Limb (tissue), 2 donors: ENCODE data around the gene SSR2.
"Not testable (repeated sequence)": the region's sequence is repeated elsewhere in the genome, so short reads cannot be mapped to it uniquely, and the experiment has no call there.

ENCODE experiments used
- DNase-seq, 2 donors: peaks; one replicate each; pipeline ENCODE4 v3.0.0-alpha.2; 2016; ENCODE audit errors: extremely low spot score in 2 of 2

Gene SSR2

DNA sequence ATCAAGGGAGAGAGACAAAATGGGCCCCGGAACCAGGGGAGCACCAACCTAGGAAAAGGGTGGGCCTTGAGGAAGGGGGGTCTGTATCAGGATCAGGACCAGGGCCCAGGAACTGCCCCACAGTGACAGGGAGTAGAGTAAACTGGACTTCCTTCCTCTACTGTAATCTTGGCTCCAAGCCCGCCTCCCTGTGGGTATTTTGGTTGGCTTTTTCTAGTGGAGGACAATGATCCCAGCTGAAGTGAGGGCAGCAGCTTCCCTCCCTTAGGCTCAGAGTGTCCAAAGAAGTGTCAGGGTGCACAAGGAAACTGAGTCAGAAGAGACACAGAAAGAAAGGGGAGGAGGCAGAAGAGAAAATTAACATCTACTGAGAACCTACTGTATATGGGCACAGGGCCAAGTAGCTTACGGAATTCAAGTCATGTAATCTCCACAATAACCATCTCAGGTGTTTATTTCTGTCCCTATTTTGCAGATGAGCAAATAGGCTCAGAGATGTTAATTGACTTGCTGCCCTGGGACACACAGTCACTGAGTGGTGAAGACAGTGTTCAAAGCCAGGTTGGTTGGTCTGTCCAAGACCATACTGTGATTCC lies 28.0 kb upstream of the SSR2 start:
- no peak for DNase-seq

DNA sequence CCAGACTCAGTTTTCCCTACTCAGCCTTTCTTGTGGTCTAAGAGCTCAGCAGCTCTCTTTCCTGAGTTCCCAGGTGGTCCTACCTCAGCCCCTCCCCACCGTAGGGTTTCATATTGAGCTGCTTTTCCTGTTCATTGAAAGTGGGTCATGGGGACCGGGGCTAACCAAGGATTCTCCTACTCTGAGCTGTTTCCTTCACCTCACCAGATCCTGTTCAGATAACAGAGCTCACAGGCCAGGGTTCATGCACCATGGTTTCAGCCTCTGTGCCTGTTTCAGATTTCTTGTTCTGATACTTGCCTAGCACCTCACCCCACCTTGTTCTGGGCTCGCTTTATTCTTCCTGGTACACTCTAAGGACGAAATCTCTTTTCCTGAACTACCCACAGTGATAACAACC lies 24.3 kb upstream of the SSR2 start:
- no peak for DNase-seq

DNA sequence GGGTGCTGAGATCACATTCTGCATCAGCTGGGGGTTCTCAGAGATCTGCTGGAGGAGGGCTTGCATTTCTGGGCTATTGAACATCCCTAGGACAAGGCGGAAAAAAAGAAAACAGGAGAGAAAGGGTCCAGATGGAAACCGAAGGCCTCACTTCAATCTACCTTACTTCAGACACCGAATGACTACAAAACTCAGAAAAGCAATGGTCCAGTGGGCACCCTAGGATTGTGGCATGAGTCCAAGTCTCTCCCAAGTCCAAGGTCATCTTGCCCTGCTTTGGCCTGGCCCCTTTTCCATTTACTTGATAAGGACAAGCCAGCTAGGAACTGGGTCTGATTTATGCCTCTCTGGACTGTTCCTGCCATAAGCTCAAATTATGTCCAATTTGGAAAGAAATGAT lies 22.1 kb upstream of the SSR2 start:
- no peak for DNase-seq

DNA sequence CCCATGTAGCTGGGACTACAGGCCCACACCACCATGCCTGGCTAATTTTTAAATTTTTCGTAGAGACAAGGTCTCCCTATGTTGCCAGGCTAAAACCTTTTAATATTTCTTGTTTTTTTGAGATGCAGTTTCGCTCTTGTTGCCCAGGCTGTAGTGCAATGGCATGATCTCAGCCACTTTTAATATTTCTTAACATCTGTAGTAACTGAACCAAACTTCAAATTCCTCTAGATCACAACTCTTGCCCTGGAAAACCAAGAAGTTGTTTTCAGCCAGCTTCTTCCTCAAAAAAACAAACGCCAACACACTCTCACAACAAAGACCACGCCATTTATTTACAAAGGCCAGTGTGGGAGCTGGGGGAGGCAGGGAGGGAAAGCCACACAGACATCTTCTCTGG lies 14.2 kb upstream of the SSR2 start:
- not testable (repeated sequence) for DNase-seq

DNA sequence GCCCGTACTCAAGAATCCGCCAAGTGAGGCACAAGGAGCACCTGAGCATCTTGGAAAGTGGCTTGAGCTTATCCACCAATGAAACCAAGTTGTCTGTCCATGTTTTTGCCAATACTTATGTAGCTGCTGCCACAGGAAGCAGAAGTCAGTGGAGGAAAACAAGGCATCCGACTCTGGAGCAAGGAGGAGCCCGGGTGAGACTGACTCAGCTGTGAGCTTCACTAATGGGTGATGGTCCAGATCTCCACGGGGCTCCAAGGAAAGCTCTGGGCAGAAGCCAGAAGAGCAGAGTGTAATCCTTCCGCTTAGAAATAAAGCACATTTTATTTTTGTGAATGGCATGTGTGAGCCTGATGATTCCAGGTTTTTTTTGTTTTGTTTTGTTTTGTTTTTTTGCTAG lies 12.3 kb upstream of the SSR2 start:
- DNase-seq = no peak

DNA sequence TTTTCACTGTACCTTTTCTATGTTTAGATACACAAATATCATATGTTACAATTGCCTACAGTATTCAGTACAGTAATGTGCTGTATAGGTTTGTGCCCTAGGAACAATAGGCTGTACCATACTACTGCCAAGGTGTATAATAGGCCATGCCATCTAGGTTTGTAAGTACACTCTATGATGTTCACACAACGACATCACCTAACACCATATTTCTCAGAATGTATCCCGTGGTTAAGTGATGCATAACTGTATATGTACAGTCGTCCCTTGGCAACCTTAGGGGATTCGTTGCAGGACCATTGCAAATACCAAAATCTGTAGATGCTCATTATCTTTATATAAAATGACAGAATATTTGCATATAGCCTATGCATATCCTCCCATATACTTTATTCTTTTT lies 5.8 kb upstream of the SSR2 start:
- DNase-seq = no peak

DNA sequence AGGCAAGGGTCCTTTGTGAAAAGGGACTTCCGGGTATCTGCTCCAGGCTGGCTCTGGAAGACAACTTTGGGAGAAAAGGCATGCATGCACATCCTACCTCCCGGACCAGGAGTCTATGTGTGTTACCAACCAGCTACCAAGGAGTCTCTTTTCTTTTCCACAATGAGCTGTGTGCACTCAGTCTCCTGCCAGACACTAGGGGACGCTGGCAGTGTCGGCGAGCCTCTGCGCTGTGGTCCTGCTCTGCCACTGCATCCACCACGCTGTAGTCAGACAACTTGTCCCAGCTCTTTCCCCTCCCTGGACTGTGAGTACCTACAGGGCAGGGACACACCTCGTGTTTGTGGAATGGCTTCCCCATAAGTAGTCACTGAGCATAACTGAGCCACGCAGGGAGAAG lies 5.1 kb upstream of the SSR2 start:
- DNase-seq = no peak

DNA sequence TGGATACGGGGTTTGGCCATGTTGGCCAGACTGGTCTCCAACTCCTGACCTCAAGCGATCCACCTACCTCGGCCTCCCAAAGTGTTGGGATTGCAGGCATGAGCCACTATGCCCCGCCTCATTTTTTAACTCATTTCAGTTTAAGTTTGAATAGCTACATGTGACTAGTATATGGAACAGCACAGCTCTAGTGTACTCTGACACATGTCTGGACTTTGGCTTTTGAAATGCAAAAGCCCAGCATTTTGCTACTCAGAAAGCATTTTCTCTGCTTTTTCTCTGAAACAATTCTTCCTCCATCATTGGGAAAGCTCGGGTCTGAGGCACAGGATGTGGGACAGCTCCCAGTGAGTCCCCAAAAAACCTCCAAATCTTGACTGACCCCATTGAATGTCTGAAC lies 4.0 kb upstream of the SSR2 start:
- no peak for DNase-seq

DNA sequence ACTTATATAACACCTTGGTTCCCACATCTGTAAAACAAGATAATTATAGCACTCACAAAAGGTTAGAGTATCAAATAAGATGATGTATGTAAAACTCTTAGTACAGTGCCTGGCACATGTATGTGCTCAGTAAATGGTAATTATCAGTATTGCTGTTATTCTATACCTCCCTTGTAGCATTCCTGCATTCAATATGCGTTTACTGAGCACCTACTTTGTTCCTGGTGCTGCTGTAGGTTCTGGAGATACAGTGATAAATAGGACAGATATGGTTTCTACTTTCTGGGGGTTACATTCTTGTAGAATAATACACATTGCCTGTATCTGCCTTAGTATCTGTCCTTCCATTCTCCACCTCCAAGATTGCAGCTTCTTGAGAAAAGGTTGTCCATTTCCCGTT lies 1.2 kb upstream of the SSR2 start:
- DNase-seq = no peak

DNA sequence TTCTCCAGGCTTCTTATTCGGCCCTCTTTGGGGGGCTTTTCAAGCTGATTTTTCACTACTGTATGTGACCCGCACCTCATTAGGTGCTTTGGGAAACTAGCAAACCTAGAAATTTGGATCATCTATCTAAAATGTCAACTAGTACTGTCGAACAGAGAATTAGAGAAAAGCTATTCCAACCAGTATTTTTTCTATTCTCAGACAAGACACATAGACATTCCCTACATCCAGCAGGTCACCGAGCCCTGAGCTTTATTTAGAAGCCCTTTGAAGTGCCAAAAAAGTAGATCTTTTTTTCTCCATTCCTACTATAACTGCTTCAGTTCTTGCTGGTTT lies 310 bp upstream of the SSR2 start:
- no peak for DNase-seq

DNA sequence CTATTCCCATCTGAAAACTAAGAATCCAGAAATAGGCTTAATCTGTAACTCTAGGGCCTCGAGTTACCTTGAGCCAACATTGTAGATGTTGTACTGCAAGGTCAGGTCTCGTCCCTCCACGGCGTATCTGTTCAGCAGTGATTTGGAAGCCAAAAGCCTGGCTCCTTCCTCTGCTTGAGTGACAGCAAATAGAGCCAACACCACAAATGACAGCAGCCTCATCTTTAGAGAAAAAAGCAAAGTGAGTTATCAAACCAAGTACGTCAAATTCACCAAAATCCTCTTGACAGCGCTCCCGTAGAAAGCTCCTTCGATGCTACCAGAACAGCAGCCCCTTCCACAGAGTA lies 832 bp downstream of the SSR2 start:
- DNase-seq = no peak

DNA sequence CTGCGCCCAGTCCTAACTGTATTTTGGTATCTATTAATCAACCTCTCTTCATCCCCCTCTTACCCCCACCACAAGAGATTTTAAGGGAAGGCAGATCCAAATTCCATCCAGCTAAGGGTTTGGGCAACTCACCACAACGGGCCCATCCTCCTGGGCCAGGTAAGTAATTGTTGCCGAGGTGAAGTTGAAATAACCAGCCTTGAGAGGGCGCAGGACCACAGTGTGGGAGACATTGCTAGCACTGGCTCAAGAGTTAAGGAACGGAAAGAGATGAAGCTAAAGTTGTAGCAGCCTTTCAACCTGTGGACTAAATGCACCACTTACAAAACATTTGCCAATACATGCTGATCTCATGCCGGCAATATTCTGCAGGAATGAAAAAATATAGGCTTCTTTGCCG lies 5.9 kb downstream of the SSR2 start:
- no peak for DNase-seq

DNA sequence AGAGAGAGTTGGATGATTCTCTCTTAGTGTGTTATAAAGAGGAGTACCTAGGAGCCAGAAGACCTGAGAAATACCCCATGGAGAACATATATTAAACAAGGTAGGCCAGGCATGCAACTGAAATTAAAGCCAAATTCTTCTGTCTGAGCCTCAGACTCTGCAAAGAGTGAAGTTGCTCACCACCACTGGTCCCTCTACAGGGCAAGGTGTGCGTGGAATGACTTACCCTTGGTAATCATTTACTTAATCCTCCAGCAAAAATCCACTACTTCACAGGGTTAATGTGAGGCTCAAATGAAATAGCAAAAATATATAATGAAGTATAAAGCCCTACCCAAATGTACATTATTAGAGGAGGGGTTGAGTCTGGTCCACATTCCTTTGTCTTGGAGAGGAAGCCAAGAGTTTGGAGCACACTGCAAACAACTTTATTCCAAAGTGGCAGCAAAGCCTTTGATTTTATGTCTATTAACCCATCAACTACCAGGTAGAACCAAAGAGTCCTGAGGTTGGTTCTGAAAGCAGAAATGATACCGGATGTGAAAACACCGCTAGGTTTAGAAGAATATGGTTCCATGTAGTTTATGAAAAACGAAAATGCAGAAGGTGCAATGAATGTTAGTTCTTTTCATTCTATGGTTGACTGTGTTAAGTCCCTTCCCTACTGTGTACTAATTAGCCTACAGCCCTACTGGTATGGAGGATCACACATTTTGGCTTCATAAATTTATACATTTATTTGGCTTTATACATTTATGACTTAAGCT lies 8.5 kb downstream of the SSR2 start:
- no peak for DNase-seq

DNA sequence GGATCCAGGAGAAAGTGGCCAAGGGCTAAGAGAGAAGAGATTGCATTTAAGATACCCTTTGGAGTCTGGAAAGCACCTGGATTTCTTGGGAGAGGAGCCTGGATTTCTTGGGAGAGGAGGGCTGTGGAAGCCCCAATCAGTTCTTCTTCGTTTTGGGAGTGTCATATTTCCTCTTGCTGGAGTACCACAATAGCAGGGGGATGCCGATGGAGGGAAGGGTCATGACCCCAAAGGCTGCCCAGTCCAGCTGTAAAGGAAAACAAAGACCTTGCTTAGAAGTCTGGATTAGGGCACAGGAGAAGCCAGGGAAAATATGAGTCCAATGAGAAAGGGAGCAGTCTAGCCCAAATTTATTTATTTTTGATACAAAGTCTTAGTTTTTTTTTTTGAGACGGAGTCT lies 11.3 kb downstream of the SSR2 start:
- no peak for DNase-seq

DNA sequence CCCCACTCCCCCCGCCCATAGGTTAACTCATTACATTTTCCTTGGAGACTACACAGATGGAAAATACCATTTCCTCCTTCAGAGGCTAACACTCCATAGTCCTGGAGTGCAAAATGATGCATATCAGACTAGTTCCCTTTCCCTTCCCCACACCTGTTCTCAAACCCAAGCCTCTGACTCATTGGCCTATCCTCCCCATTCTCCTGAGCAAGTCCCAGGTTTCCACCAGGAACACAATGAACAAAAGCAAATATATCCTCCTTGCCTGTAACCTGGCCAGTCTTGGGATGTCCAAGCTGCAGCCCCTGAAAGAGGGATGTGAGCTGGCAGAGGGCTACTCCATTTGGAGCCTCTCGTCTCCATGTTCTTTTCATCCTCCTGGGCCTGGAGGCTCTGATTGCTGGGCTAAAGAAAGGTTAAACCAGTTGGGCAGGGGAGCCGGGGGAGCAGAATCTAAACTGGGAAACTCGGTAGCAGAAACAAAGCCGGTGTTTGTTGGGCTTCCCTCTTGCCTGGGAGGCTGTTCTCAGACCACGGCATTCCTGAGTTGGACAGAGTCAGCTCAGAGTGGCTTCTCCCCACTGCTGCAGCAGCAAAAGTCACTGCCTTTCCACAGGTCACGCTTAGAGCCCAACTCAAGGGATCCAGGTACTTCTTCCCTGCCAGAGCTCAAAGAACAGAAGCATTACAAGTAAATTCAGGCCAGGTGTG lies 13.9 kb downstream of the SSR2 start:
- no peak for DNase-seq

DNA sequence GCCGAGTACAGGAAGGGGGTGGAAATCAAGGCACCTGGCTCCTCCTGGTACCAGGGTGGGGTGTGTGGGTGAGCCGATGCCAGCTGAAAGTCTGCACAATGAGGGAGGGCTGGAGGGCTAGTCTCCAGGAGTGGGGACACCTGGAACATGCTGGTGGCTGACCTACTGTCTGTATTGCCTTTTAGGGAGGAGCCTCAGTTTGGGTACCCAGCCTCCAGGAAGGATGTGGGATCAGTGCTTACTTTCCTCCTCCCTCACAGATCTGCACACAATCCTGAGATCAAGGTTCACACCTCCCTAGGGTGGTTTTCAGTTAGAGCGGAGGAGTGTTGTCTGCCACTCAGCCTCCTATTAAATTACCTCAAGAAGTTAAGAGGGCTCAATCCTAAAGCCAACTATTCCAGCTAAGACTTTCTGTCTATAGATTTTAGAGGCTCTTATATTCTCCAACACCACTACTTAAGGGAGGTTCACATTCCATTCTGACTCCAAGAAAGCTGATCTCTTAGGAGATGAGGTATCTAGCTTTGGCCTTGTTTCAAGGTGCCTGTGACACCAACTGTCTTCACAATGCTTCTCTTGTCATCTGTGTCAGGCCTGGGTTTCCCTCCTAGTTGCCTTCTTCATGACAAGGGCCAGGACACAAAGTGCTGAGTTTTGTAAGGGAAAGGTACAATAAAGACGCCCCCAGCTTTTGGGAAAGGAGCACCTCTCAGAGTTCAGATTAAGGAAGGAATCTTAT lies 15.7 kb downstream of the SSR2 start:
- DNase-seq = no peak

DNA sequence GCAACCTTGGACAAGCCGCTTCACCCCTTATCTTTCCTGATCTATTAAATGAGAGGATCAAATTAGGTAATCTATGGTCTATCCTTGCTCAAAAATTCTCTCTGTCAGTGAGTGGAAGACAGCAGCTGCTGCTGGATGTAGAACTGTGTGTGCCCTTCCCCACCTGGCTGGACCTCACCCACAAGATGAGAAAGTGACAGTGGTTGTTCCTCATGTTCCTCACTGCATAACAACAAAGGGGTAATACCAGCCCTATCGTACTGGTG lies 16.9 kb downstream of the SSR2 start:
- no peak for DNase-seq

DNA sequence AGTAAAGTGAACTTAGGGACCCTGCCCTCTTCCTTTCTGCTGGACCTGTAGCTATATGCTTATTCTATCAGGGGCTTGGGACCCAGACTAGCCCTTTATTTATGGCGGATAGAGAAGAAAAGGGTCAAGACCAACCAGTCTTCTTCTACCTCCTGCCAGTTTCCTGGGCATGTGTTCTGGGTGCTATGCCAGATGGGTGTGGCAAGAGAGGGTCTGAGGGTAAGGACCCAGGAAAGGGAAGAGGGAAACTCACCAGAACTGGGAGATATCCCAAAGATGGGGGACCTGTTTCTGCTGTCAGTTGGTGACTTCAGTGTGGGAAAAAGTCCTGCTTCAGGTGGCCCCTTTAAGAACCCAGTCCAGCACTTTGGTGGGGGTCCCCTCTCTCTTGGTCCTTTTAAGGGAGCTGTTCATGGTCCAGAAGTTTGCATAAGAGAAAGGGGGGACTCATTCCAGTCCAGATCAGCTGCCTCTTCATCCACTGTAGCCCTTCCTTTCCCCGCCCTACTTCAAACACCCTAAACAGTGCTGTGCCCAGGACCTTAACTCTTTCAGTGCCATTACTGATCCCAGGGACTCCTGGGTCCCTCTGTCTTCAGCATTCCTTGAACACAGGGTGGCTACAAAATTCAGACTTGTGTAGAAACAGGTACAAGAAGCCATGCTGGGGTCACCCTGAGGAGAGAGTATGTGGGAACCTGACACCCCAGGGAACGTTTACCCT lies 18.4 kb downstream of the SSR2 start:
- DNase-seq = no peak

DNA sequence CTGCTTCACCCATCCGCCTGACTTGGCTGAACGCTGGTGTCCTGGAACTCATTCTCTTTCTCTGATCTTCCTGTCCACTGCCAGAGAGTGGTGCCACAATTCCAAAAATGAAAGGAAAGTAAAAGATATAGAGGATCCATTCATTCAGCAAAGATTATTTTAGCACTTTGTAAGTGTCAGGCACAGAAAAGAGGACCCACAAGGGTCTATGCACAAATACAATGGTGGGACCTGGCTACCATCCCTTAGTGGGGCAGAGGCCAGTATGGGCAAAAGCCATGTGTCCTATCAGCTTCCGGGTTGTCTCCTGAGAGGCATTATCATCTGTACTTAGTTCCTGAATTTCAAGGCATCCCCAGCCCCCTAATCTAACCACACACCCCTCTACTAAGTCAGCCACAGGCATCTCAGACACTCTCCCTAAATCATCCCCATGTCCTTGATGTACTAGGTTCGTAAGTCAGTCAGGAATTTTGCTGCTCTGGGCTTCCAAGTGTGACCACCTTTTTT lies 19.0 kb downstream of the SSR2 start:
- DNase-seq = no peak

DNA sequence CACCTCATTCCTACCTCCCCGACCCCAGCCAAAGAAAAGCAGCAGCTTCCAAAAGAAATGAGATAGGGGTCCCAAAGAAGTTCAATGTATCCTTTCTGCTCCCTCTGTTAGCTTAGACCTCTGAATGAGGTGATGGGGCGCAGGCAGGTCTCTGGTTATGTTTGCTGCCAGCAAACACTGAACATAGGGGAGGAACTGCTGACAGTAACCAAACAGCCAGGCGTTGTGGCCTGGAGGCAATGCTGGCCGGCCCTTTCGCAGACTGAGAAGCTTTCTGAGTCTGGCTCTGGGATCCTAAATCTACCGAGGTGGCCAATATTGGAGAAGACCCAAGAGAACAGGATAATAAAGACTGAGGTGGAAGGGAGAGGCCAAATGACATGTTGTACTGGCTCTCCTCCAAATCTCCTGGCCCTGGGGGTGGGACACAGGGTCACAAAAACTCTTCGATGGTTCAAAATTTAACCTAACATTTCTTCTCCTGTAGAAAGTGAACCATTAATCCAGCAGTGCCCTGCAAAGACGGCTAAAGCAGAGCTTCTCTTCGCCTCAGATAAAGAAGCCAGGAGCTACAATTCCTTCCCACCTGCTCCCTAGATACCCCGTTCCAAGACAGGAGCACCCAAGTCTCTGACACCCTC lies 19.6 kb downstream of the SSR2 start:
- no peak for DNase-seq

DNA sequence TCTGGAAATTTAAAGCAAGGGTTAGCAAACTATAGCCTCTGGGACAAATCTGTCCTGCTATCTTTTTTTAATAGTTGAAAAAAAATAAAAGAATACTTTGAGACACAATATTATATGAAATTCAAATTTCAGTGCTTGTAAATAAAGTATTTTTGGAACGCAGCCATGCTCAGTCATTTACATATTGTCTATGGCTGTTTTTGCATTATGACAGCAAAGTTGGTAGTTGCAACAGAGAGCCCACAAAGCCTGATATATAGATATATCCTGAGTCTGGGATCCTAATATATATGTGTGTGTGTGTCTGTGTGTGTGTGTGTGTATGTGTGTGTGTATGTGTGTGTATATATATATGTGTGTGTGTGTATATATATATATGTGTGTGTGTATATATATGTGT lies 20.8 kb downstream of the SSR2 start:
- no peak for DNase-seq
